ENCODE results near the gene RNU7-1.
"Not testable (repeated sequence)": the region's sequence is repeated elsewhere in the genome, so short reads cannot be mapped to it uniquely, and the experiment has no call there.

Gene RNU7-1
- 0 reads per million in 4 experiments for total RNA-seq

- peak; percentile 73 for DNase-seq
These were observed at the start of gene RNU7-1, which contains the start of gene C12orf57 for GRCh38 chr12:6943722-6944380. Gene RNU7-1 (plus strand): TSS chr12:6943816. Gene C12orf57 (plus strand): TSS chr12:6944022. CDS start chr12:6944122, 100 bp downstream.

GRCh38 chr12:6894321-6894720 is 49.3 kb upstream of the RNU7-1 start:
- no peak for DNase-seq

GRCh38 chr12:6896846-6897435 is 46.7 kb upstream of the RNU7-1 start:
- no peak for DNase-seq

GRCh38 chr12:6899427-6899826 is 44.2 kb upstream of the RNU7-1 start:
- no peak for DNase-seq

GRCh38 chr12:6899837-6900519 is 43.6 kb upstream of the RNU7-1 start:
- DNase-seq: no peak

GRCh38 chr12:6902448-6902847 is 41.2 kb upstream of the RNU7-1 start:
- DNase-seq: no peak

GRCh38 chr12:6903722-6904121 is 39.9 kb upstream of the RNU7-1 start:
- DNase-seq: no peak

- peak; percentile 97 for DNase-seq
These were observed 39.0 kb upstream of the RNU7-1 start, which contains the start of gene LRRC23 for GRCh38 chr12:6904280-6905276. Gene LRRC23 (plus strand): TSS chr12:6904822. CDS start chr12:6905634, 812 bp downstream.

GRCh38 chr12:6905414-6906040 is 38.1 kb upstream of the RNU7-1 start:
- no peak for DNase-seq

- not testable (repeated sequence) for DNase-seq
These were observed 35.5 kb upstream of the RNU7-1 start for GRCh38 chr12:6908141-6908540.

GRCh38 chr12:6909421-6910145 is 34.0 kb upstream of the RNU7-1 start:
- DNase-seq: no peak

- no peak for DNase-seq
These were observed 31.3 kb upstream of the RNU7-1 start for GRCh38 chr12:6912164-6912935.

- peak; percentile 68 for DNase-seq
These were observed 29.2 kb upstream of the RNU7-1 start, which contains the start of gene ENO2 for GRCh38 chr12:6914246-6914946. Gene ENO2 (plus strand): TSS chr12:6914580. CDS start chr12:6915833, 1,253 bp downstream.

GRCh38 chr12:6914947-6915788 is 28.4 kb upstream of the RNU7-1 start:
- no peak for DNase-seq

- no peak for DNase-seq
These were observed 27.8 kb upstream of the RNU7-1 start for GRCh38 chr12:6915789-6916285.

- no peak for DNase-seq
These were observed 27.0 kb upstream of the RNU7-1 start for GRCh38 chr12:6916426-6917200.

- no peak for DNase-seq
These were observed 26.0 kb upstream of the RNU7-1 start for GRCh38 chr12:6917491-6918231.

Measured in effector CD8-positive, alpha-beta T cell (primary cell).